Measurements from ENCODE around the gene CADM3. TPM values are rescaled to one million over a fixed set of nuclear protein-coding genes. Genes with fewer than 3 reads are reported as not detected.

Gene CADM3
- total and polyA plus RNA-seq, 12 donors = 0.83 to 7.8 (median 2.8) TPM; not detected in 1

DNA sequence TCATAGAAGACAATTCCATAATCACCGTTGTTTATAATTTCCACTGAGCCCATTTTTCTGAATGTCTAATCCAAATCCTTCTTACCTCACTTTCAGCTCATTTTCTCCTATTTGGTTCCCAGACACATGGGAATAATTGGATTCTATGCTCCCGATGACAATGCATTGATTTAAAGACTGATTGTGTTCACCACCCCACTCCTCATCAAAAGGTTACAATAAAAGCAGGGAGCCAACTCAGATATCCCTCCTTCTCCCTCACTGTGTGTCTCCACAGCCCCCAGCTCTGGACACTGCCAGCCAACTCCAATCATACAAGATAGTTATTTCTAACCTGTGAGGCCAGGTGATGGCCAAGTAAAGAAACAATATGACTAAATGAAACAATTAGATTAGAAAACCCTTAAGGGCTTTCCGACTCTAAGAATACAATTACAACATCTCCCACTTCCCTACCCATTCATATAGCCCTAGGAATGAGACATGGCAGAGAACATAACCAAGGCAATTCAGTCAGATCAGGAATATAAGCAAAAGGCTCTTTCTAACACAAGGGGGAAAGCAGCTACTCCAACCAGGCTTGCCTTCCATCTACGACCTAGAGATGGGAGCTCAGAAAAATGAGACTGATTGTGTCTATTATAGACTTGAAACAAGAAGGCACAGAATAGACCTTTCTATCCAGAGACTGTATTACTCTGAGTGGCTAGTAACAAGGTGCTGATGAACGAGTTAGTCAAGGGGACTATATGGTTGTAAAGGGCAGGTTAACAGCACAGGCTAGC is 28.5 kb upstream of the CADM3 start:
- 47 to 56% (median 50%) methylated on average over 5 of the region's 5 CpGs for WGBS, 4 donors
- no peaks in the 10 kb centered on the region for H3K36me3 ChIP-seq (replicated peaks in 1 of 2)
- no peaks in the 10 kb centered on the region for H3K9me3 ChIP-seq (replicated peaks in 1 of 3)
- H3K27ac ChIP-seq = no peak overlapping the region
- no peak overlapping the region for H3K4me3 ChIP-seq
- TF ChIP-seq CTCF (IDR thresholded peaks at IDR 0.05) (no peak), POLR2A (IDR thresholded peaks at IDR 0.05) (no peak)
- intact Hi-C loops (cut with DNase I) = no loop called here
- no peak for DNase-seq
- no peaks in the 10 kb centered on the region for H3K27me3 ChIP-seq
- H3K4me1 ChIP-seq (replicated peaks in 1 of 2) = no peaks in the 10 kb centered on the region

- Histone ChIP-seq H3K27me3 (no peaks in the 10 kb centered on the region), H3K4me3 (no peak overlapping the region), H3K27ac (no peak overlapping the region), H3K4me1 (replicated peaks in 1 of 2) (no peaks in the 10 kb centered on the region), H3K36me3 (replicated peaks in 1 of 2) (no peaks in the 10 kb centered on the region), H3K9me3 (replicated peaks in 1 of 3) (no peaks in the 10 kb centered on the region)
- TF ChIP-seq POLR2A (IDR thresholded peaks at IDR 0.05) (no peak), CTCF (IDR thresholded peaks at IDR 0.05) (no peak)
- WGBS, 4 donors = 86 to 92% (median 88%) methylated on average over 3 of the region's 3 CpGs
- intact Hi-C loops (cut with DNase I) = no loop called here
- DNase-seq = no peak
These were observed 26.8 kb upstream of the CADM3 start for GRCh38 chr1:159144571-159144970.

GRCh38 chr1:159146980-159147379 is 24.4 kb upstream of the CADM3 start:
- no peak for DNase-seq
- Histone ChIP-seq H3K36me3 (replicated peaks in 1 of 2) (no peaks in the 10 kb centered on the region), H3K27ac (no peak overlapping the region), H3K9me3 (replicated peaks in 1 of 3) (no peaks in the 10 kb centered on the region), H3K27me3 (no peaks in the 10 kb centered on the region), H3K4me3 (no peak overlapping the region), H3K4me1 (replicated peaks in 1 of 2) (no peaks in the 10 kb centered on the region)
- 43 to 54% (median 51%) methylated on average over 3 of the region's 3 CpGs for WGBS, 4 donors
- intact Hi-C loops (cut with DNase I) = no loop called here
- TF ChIP-seq POLR2A (IDR thresholded peaks at IDR 0.05) = no peak
- no peak for TF ChIP-seq CTCF (IDR thresholded peaks at IDR 0.05)

DNA sequence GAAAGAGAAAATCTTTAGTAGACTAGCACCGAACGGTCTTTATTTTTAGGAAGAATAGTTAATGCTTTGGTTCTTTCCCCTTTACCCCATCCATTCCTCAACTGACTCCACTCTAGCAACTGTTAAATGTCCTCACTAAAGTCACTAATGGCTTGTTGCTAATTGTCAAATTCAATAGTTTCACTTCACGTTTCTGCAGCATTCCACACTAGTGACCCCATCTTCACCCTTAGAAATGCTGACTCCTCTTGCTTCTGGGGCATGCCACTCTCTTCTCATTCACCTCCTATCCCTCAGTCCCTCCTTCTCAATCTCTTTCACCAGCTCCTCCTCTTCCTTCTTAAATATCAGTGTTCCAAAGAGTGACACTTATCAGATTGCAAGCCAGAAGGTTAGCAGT is 19.4 kb upstream of the CADM3 start:
- Histone ChIP-seq H3K36me3 (replicated peaks in 1 of 2) (no peaks in the 10 kb centered on the region), H3K27me3 (peaks cover under 1% of the 10 kb centered on the region), H3K4me1 (replicated peaks in 1 of 2) (no peaks in the 10 kb centered on the region), H3K4me3 (no peak overlapping the region), H3K9me3 (replicated peaks in 1 of 3) (no peaks in the 10 kb centered on the region), H3K27ac (no peak overlapping the region)
- no peak for DNase-seq
- 59 to 66% (median 61%) methylated on average over 3 of the region's 3 CpGs for WGBS, 4 donors
- intact Hi-C loops (cut with DNase I) = no loop called here
- no peak for TF ChIP-seq POLR2A (IDR thresholded peaks at IDR 0.05)

All from adrenal gland (tissue), 12 donors.